HEK293 (cell line): ENCODE measurements around the gene BAIAP3.

Experiments used
- CTCF ChIP-seq: fragments of 450-650 bp; formaldehyde crosslinking; IDR thresholded peaks from 2 replicates; pipeline ENCODE4 v1.5.1; 2016; ENCODE audit warnings: missing biosample characterization, missing genetic modification characterization
- PRDM10 ChIP-seq: fragments of 450-650 bp; formaldehyde crosslinking; IDR thresholded peaks from 2 replicates; pipeline ENCODE4 v1.5.1; 2016; ENCODE audit warnings: missing biosample characterization, missing genetic modification characterization
- REST ChIP-seq: fragments of 450-650 bp; formaldehyde crosslinking; IDR thresholded peaks from 2 replicates; pipeline ENCODE4 v1.5.1; 2016; ENCODE audit warnings: missing biosample characterization, missing genetic modification characterization
- YY1 ChIP-seq: fragments of 450-650 bp; formaldehyde crosslinking; IDR thresholded peaks from 2 replicates; pipeline ENCODE4 v1.5.1; 2018; ENCODE audit warnings: missing biosample characterization, missing genetic modification characterization
- ZNF248 ChIP-seq: fragments of 450-650 bp; formaldehyde crosslinking; IDR thresholded peaks from 2 replicates; pipeline ENCODE4 v1.5.1; 2017; ENCODE audit warnings: missing biosample characterization, missing genetic modification characterization
- ZNF394 ChIP-seq: fragments of 450-650 bp; formaldehyde crosslinking; IDR thresholded peaks from 2 replicates; pipeline ENCODE4 v1.5.1; 2016; ENCODE audit warnings: missing biosample characterization, missing genetic modification characterization, mild to moderate bottlenecking, moderate library complexity, borderline replicate concordance
- ZNF530 ChIP-seq: fragments of 450-650 bp; formaldehyde crosslinking; IDR thresholded peaks from 2 replicates; pipeline ENCODE4 v1.5.1; 2016; ENCODE audit warnings: low read depth, missing biosample characterization, missing genetic modification characterization
- ZNF596 ChIP-seq: fragments of 450-650 bp; IDR thresholded peaks from 2 replicates; pipeline ENCODE4 v1.5.0; 2018; ENCODE audit warnings: missing biosample characterization, mild to moderate bottlenecking, missing genetic modification characterization, moderate library complexity
- ZNF626 ChIP-seq: fragments of 450-650 bp; sonication (Bioruptor Pico); formaldehyde crosslinking; IDR thresholded peaks from 2 replicates; pipeline ENCODE4 v1.5.1; 2018; ENCODE audit warnings: missing biosample characterization, missing genetic modification characterization, inconsistent platforms
- ZNF704 ChIP-seq: fragments of 450-650 bp; formaldehyde crosslinking; IDR thresholded peaks from 2 replicates; pipeline ENCODE4 v1.5.1; 2016; ENCODE audit warnings: missing biosample characterization, missing genetic modification characterization
- ZNF785 ChIP-seq: fragments of 450-650 bp; formaldehyde crosslinking; IDR thresholded peaks from 2 replicates; pipeline ENCODE4 v1.5.1; 2016; ENCODE audit warnings: missing biosample characterization, missing genetic modification characterization

GRCh38 chr16:1347286-1347855, 13.9 kb downstream of the BAIAP3 start:
- TF ChIP-seq REST (no peak), CTCF (no peak), PRDM10 (tag by site-specific recombination) (no peak), ZNF394 (tag by site-specific recombination) (no peak), ZNF596 (tag by site-specific recombination) (no peak), ZNF785 (no peak), ZNF704 (tag by site-specific recombination) (no peak), ZNF248 (no peak), ZNF626 (tag by site-specific recombination) (no peak), ZNF530 (no peak), YY1 (tag by site-specific recombination) (no peak)
